ENCODE data around the gene SLC16A3. TPM values are rescaled to one million over a fixed set of nuclear protein-coding genes. Genes with fewer than 3 reads are reported as not detected.

The SLC16A3 gene
- total and polyA plus RNA-seq, 2 experiments from 2014 or later, result 63.2 to 313 TPM

DNA sequence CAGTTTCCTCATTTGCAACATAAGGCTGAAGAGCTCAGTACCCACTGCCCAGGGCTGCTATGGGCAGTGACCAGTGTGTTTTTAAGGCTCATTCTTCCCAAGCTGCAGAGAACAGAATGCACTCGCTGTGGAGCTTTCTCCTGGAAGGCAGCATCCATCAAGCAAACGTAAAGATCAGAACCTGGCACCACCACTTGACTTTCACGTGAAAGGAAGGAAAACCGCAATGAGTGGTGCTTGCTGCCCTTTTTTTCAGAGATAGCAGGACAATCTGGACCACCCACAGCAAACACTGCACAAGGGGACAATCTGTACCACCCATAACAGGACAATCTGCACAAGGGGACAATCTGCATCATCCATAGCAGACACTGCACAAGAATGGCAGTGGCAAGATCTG lies 33.5 kb downstream of the SLC16A3 start:
- Histone ChIP-seq H3K36me3 (peaks cover 53% of the 10 kb centered on the region), H3K9me3 (ENCODE audit: low read depth) (no peaks in the 10 kb centered on the region), H3K4me1 (ENCODE audit: low read depth) (peaks cover 10% of the 10 kb centered on the region), H3K27me3 (no peaks in the 10 kb centered on the region), H3K27ac (no peak overlapping the region), H3K4me3 (no peak overlapping the region)
- no peak for DNase-seq (ENCODE audit: low read depth in 1 of 2, low spot score in 1 of 2)
- TF ChIP-seq, protein P1, sequence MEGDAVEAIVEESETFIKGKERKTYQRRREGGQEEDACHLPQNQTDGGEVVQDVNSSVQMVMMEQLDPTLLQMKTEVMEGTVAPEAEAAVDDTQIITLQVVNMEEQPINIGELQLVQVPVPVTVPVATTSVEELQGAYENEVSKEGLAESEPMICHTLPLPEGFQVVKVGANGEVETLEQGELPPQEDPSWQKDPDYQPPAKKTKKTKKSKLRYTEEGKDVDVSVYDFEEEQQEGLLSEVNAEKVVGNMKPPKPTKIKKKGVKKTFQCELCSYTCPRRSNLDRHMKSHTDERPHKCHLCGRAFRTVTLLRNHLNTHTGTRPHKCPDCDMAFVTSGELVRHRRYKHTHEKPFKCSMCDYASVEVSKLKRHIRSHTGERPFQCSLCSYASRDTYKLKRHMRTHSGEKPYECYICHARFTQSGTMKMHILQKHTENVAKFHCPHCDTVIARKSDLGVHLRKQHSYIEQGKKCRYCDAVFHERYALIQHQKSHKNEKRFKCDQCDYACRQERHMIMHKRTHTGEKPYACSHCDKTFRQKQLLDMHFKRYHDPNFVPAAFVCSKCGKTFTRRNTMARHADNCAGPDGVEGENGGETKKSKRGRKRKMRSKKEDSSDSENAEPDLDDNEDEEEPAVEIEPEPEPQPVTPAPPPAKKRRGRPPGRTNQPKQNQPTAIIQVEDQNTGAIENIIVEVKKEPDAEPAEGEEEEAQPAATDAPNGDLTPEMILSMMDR (IDR thresholded peaks at IDR 0.05; ENCODE audit: low read depth, low read length), result no peak

DNA sequence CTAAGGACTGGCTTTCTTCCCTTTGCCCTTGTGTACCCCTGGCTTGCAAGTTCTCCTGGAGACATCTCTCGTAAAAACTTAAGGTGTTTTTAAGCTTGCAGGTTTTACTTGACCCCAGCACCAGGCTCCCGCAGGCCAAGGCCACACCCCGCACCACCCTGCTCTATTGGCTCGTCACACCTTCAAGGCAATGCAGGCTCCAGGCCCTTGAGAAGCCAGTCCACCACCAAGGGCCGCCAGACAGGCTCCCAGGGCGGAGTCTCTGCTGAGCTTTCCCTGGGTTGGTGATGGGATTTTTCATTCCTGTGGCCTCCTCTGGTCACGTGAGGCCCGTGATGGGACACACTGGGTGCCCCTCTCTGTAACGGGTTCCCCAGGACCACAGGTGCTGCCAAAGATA lies 34.8 kb downstream of the SLC16A3 start:
- H3K27me3 ChIP-seq, result no peaks in the 10 kb centered on the region
- H3K9me3 ChIP-seq (ENCODE audit: low read depth), result no peaks in the 10 kb centered on the region
- TF ChIP-seq, protein P1 (IDR thresholded peaks at IDR 0.05; ENCODE audit: low read depth, low read length), result no peak
- DNase-seq (ENCODE audit: low read depth in 1 of 2, low spot score in 1 of 2), result no peak
- H3K4me3 ChIP-seq, result no peak overlapping the region
- H3K27ac ChIP-seq, result no peak overlapping the region
- peaks cover 23% of the 10 kb centered on the region for H3K4me1 ChIP-seq (ENCODE audit: low read depth)
- H3K36me3 ChIP-seq, result peaks cover 55% of the 10 kb centered on the region

DNA sequence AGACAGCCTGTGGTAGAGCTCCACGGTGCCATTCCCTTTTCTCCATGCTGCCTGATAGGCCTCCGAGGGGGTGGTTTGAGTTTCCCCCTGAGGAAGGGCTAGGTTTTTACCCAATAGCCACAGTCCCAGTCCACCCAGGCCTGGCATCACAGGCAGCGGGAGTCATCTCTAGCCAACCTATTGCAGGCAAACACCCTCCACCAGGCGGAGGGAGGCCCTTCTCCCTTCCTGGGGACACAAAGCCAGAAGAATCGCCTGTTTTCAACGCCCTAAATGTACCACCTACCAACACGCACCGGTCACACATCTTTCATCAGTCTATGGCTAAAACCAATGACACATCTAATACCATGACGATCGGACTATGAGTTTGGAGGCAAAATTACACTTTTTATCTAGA lies 37.3 kb downstream of the SLC16A3 start:
- Histone ChIP-seq H3K36me3 (peaks cover 38% of the 10 kb centered on the region), H3K27me3 (no peaks in the 10 kb centered on the region), H3K4me3 (no peak overlapping the region), H3K27ac (no peak overlapping the region), H3K9me3 (ENCODE audit: low read depth) (no peaks in the 10 kb centered on the region), H3K4me1 (ENCODE audit: low read depth) (peaks cover 38% of the 10 kb centered on the region)
- no peak for DNase-seq (ENCODE audit: low read depth in 1 of 2, low spot score in 1 of 2)
- TF ChIP-seq, protein P1 (IDR thresholded peaks at IDR 0.05; ENCODE audit: low read depth, low read length), result no peak

DNA sequence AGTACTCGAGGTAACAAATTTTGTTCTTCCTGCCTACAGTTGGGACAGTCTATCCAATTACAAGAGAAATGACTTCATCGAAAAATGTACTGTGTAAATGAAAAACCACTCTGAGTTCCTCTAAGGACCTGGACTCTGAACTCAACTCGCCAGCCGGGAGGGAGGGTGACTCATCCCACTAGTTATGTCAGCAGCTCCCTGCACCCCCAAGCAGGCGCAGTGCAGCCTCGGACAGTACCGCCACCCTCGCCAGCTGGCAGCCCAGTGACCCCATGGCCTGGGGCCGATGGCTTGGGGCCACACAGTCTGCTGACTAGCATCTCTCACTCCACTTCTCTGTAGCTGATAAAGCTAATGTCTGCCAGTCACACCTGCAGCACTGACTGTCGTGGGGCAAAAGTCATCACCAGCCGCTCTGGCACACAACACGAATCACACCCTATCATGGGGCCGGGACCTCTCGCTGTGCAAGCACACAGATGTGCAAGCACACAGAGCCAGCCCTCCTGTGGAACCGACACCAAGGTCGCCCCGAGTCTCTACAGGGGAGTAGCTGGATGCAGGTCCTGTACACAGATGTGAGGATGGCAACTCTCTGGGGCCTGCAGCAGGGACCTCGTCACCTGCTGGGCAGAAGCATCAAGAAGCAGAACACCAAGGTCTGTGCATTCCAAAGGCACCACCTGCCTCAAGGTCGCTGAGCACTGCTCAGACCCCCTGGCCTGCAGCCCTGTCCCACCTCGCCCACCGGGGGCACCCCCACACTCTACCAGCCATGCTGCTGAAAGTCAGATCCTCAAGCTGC lies 38.9 kb downstream of the SLC16A3 start:
- Histone ChIP-seq H3K9me3 (ENCODE audit: low read depth) (no peaks in the 10 kb centered on the region), H3K27ac (peak overlapping the region; percentile 74), H3K27me3 (no peaks in the 10 kb centered on the region), H3K36me3 (peaks cover 34% of the 10 kb centered on the region), H3K4me1 (ENCODE audit: low read depth) (peaks cover 48% of the 10 kb centered on the region), H3K4me3 (no peak overlapping the region)
- peak in 1 of 2 donors; percentile 94 for DNase-seq (ENCODE audit: low read depth in 1 of 2, low spot score in 1 of 2)
- TF ChIP-seq, protein P1 (IDR thresholded peaks at IDR 0.05; ENCODE audit: low read depth, low read length), result no peak

DNA sequence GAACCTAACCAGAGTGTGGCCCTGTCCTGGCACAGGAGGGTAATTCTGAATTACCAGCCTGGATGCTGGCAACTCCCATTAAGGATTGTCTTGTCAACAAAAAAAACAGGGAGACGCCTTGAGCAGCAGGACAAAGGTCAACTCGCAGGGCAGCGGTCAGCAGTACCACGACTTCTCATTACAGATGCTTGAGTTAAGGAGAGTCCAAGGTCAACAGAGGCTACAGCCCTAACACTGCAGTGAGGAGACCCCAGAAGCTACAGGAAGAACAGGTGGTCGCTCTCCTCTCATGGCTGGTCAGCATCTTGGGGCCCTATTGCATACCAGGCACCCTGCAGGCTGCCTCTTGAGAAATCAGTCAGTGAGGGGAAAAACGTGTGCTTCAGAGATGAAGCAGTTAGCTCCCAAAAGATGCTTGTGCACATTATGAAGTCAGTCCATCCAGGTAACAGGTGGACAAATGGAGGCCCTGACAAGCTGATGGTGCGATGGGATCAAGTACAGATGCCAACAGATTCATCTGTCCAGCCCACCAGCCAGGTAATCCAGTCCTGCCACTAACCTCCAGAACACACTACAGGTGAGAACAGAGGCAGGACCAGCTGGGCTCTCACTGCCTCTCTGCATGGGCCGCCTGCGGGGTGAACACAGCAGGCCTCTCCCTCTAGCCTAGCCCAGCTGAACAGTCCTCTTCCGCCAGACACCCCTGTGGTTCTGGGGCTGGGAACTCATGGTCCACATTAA lies 40.5 kb downstream of the SLC16A3 start:
- H3K9me3 ChIP-seq (ENCODE audit: low read depth), result no peaks in the 10 kb centered on the region
- no peaks in the 10 kb centered on the region for H3K27me3 ChIP-seq
- H3K36me3 ChIP-seq, result peaks cover 30% of the 10 kb centered on the region
- no peak overlapping the region for H3K27ac ChIP-seq
- no peak overlapping the region for H3K4me3 ChIP-seq
- no peak for DNase-seq (ENCODE audit: low read depth in 1 of 2, low spot score in 1 of 2)
- H3K4me1 ChIP-seq (ENCODE audit: low read depth), result peaks cover 48% of the 10 kb centered on the region
- TF ChIP-seq, protein P1 (IDR thresholded peaks at IDR 0.05; ENCODE audit: low read depth, low read length), result no peak

Measured in cardiac muscle cell (in vitro differentiated cells and primary cell).